Fibroblast of lung (primary cell): ENCODE measurements around the gene STOM.

Experiments
- EZH2 ChIP-seq: IDR thresholded peaks from 2 replicates; pipeline ENCODE4 v1.5.1; 2012; ENCODE audit warnings: low read length, control low read depth, mild to moderate bottlenecking; ENCODE audit errors: missing control alignments
- TF ChIP-seq, protein P1 (sequence below), 2 donors: IDR thresholded peaks in 1 of 2; conservative IDR thresholded peaks in 1 of 2; 1 replicate in 1 of 2; 2 replicates in 1 of 2; pipeline ENCODE4 v1.5.1; 2011 to 2012; ENCODE audit warnings: low read length in 2 of 2, control low read depth in 1 of 2, inconsistent platforms in 1 of 2, low read depth in 1 of 2, mild to moderate bottlenecking in 1 of 2

DNA sequence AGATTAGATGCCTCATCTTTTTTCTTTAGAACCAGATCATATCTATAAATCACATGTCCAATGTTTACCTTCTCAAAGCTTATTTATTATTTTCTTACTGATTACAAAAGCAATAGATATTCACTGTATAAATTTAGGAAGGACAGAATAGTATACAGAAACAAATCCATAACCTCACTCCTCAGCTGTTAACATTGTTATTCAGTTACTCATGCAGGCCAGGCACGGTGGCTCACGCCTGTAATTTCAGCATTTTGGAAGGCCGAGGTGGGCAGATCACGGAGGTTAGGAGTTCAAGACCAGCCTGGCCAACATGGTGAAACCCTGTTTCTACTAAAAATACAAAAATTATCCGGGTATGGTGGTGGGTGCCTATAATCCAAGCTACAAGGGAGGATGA is 15.3 kb downstream of the STOM start:
- TF ChIP-seq, protein P1, sequence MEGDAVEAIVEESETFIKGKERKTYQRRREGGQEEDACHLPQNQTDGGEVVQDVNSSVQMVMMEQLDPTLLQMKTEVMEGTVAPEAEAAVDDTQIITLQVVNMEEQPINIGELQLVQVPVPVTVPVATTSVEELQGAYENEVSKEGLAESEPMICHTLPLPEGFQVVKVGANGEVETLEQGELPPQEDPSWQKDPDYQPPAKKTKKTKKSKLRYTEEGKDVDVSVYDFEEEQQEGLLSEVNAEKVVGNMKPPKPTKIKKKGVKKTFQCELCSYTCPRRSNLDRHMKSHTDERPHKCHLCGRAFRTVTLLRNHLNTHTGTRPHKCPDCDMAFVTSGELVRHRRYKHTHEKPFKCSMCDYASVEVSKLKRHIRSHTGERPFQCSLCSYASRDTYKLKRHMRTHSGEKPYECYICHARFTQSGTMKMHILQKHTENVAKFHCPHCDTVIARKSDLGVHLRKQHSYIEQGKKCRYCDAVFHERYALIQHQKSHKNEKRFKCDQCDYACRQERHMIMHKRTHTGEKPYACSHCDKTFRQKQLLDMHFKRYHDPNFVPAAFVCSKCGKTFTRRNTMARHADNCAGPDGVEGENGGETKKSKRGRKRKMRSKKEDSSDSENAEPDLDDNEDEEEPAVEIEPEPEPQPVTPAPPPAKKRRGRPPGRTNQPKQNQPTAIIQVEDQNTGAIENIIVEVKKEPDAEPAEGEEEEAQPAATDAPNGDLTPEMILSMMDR (conservative IDR thresholded peaks at IDR 0.05 in 1 of 2, IDR thresholded peaks at IDR 0.05 in 1 of 2; ENCODE audit: low read depth in 1 of 2, low read length in 2 of 2), result no peak
- TF ChIP-seq EZH2, result no peak
